Measurements from ENCODE around the gene EIF3C. TPM values are rescaled to one million over a fixed set of nuclear protein-coding genes. Genes with fewer than 3 reads are reported as not detected.
"Not testable (repeated sequence)": the region's sequence is repeated elsewhere in the genome, so short reads cannot be mapped to it uniquely, and the experiment has no call there.

The EIF3C gene
- total RNA-seq, result 673 and 689 TPM in 2 replicates

- H3K36me3 Mint-ChIP-seq (ENCODE audit: low read depth); H3K4me3 Mint-ChIP-seq; H3K4me1 Mint-ChIP-seq; H3K9me3 Mint-ChIP-seq; H3K27ac Mint-ChIP-seq; intact Hi-C loops (cut with micrococcal nuclease); POLR2A ChIA-PET; CTCF ChIA-PET; H3K27me3 Mint-ChIP-seq; DNase-seq: not testable (repeated sequence)
- ATAC-seq (ENCODE audit: low read depth), result peak; percentile 99
Observed at GRCh38 chr16:28711220-28712083, at the start of gene EIF3C. Gene EIF3C (plus strand): TSS chr16:28711464. CDS start chr16:28711687, 223 bp downstream.

GRCh38 chr16:28666264-28666663 lies 45.0 kb upstream of the EIF3C start:
- H3K9me3 Mint-ChIP-seq; DNase-seq; H3K27ac Mint-ChIP-seq; H3K27me3 Mint-ChIP-seq; intact Hi-C loops (cut with micrococcal nuclease); CTCF ChIA-PET; H3K36me3 Mint-ChIP-seq (ENCODE audit: low read depth); POLR2A ChIA-PET; H3K4me3 Mint-ChIP-seq; H3K4me1 Mint-ChIP-seq; ATAC-seq (ENCODE audit: low read depth): not testable (repeated sequence)

GRCh38 chr16:28667480-28667879 lies 43.8 kb upstream of the EIF3C start:
- H3K27ac Mint-ChIP-seq; H3K9me3 Mint-ChIP-seq; CTCF ChIA-PET; ATAC-seq (ENCODE audit: low read depth); DNase-seq; H3K27me3 Mint-ChIP-seq; POLR2A ChIA-PET; H3K4me1 Mint-ChIP-seq; H3K4me3 Mint-ChIP-seq; intact Hi-C loops (cut with micrococcal nuclease); H3K36me3 Mint-ChIP-seq (ENCODE audit: low read depth): not testable (repeated sequence)

GRCh38 chr16:28668199-28668598 lies 43.1 kb upstream of the EIF3C start:
- H3K4me3 Mint-ChIP-seq; H3K4me1 Mint-ChIP-seq; CTCF ChIA-PET; H3K27me3 Mint-ChIP-seq; H3K27ac Mint-ChIP-seq; H3K9me3 Mint-ChIP-seq; H3K36me3 Mint-ChIP-seq (ENCODE audit: low read depth); intact Hi-C loops (cut with micrococcal nuclease); DNase-seq; POLR2A ChIA-PET; ATAC-seq (ENCODE audit: low read depth): not testable (repeated sequence)

GRCh38 chr16:28688327-28688952 lies 22.8 kb upstream of the EIF3C start:
- POLR2A ChIA-PET; H3K36me3 Mint-ChIP-seq (ENCODE audit: low read depth); H3K4me3 Mint-ChIP-seq; CTCF ChIA-PET; intact Hi-C loops (cut with micrococcal nuclease); H3K4me1 Mint-ChIP-seq; H3K27me3 Mint-ChIP-seq; DNase-seq; H3K9me3 Mint-ChIP-seq; H3K27ac Mint-ChIP-seq: not testable (repeated sequence)
- ATAC-seq (ENCODE audit: low read depth), result peak; percentile 97

GRCh38 chr16:28689425-28689824 lies 21.8 kb upstream of the EIF3C start:
- H3K9me3 Mint-ChIP-seq; H3K4me1 Mint-ChIP-seq; ATAC-seq (ENCODE audit: low read depth); H3K4me3 Mint-ChIP-seq; H3K27ac Mint-ChIP-seq; CTCF ChIA-PET; POLR2A ChIA-PET; H3K36me3 Mint-ChIP-seq (ENCODE audit: low read depth); H3K27me3 Mint-ChIP-seq; intact Hi-C loops (cut with micrococcal nuclease); DNase-seq: not testable (repeated sequence)

- H3K27me3 Mint-ChIP-seq; H3K4me3 Mint-ChIP-seq; DNase-seq; H3K9me3 Mint-ChIP-seq; H3K27ac Mint-ChIP-seq; POLR2A ChIA-PET; CTCF ChIA-PET; intact Hi-C loops (cut with micrococcal nuclease); ATAC-seq (ENCODE audit: low read depth); H3K4me1 Mint-ChIP-seq; H3K36me3 Mint-ChIP-seq (ENCODE audit: low read depth): not testable (repeated sequence)
Observed at GRCh38 chr16:28691722-28692121, 19.5 kb upstream of the EIF3C start.

- H3K9me3 Mint-ChIP-seq, DNase-seq: not testable (repeated sequence)
Observed at GRCh38 chr16:28693257-28693950, 17.9 kb upstream of the EIF3C start.

GRCh38 chr16:28699792-28700191 lies 11.5 kb upstream of the EIF3C start:
- CTCF ChIA-PET; H3K9me3 Mint-ChIP-seq; H3K4me1 Mint-ChIP-seq; intact Hi-C loops (cut with micrococcal nuclease); POLR2A ChIA-PET; DNase-seq; ATAC-seq (ENCODE audit: low read depth); H3K4me3 Mint-ChIP-seq; H3K27ac Mint-ChIP-seq; H3K36me3 Mint-ChIP-seq (ENCODE audit: low read depth); H3K27me3 Mint-ChIP-seq: not testable (repeated sequence)

More at GRCh38 chr16:28693257-28693950, 17.9 kb upstream of the EIF3C start:
- intact Hi-C loops (cut with micrococcal nuclease); CTCF ChIA-PET; ATAC-seq (ENCODE audit: low read depth); H3K27me3 Mint-ChIP-seq; H3K27ac Mint-ChIP-seq; H3K4me1 Mint-ChIP-seq; H3K36me3 Mint-ChIP-seq (ENCODE audit: low read depth); POLR2A ChIA-PET; H3K4me3 Mint-ChIP-seq: not testable (repeated sequence)

- ATAC-seq (ENCODE audit: low read depth); H3K9me3 Mint-ChIP-seq; H3K4me1 Mint-ChIP-seq; intact Hi-C loops (cut with micrococcal nuclease); DNase-seq; POLR2A ChIA-PET; H3K27ac Mint-ChIP-seq; H3K4me3 Mint-ChIP-seq; CTCF ChIA-PET; H3K27me3 Mint-ChIP-seq; H3K36me3 Mint-ChIP-seq (ENCODE audit: low read depth): not testable (repeated sequence)
Observed at GRCh38 chr16:28700349-28700748, 10.9 kb upstream of the EIF3C start.

GRCh38 chr16:28701384-28701783 lies 9.9 kb upstream of the EIF3C start:
- intact Hi-C loops (cut with micrococcal nuclease); CTCF ChIA-PET; ATAC-seq (ENCODE audit: low read depth); H3K27me3 Mint-ChIP-seq; H3K4me1 Mint-ChIP-seq; H3K27ac Mint-ChIP-seq; H3K36me3 Mint-ChIP-seq (ENCODE audit: low read depth); DNase-seq; POLR2A ChIA-PET; H3K9me3 Mint-ChIP-seq; H3K4me3 Mint-ChIP-seq: not testable (repeated sequence)

GRCh38 chr16:28704246-28704645 lies 7.0 kb upstream of the EIF3C start:
- H3K9me3 Mint-ChIP-seq; intact Hi-C loops (cut with micrococcal nuclease); H3K27me3 Mint-ChIP-seq; H3K4me1 Mint-ChIP-seq; H3K27ac Mint-ChIP-seq; H3K4me3 Mint-ChIP-seq; CTCF ChIA-PET; ATAC-seq (ENCODE audit: low read depth); DNase-seq; H3K36me3 Mint-ChIP-seq (ENCODE audit: low read depth); POLR2A ChIA-PET: not testable (repeated sequence)

Measured in activated B cell treated with CpG ODN at 0.5 μM for 24 hours (primary cell).